ENCODE results near the gene TECTA. TPM values are rescaled to one million over a fixed set of nuclear protein-coding genes. Genes with fewer than 3 reads are reported as not detected.
A peak's percentile ranks its signal among the peaks of the same experiment; 100 is the strongest.

The TECTA gene
- total RNA-seq, 1 donor from 2014 or later: 2.0 TPM

- Mint-ChIP-seq H3K36me3 (ENCODE audit: insufficient read depth) (peaks cover 31% of the 10 kb centered on the region), H3K27ac (no peak overlapping the region), H3K9me3 (ENCODE audit: low read depth) (no peaks in the 10 kb centered on the region)
Observed at GRCh38 chr11:121058941-121059340, 42.1 kb upstream of the TECTA start.

DNA sequence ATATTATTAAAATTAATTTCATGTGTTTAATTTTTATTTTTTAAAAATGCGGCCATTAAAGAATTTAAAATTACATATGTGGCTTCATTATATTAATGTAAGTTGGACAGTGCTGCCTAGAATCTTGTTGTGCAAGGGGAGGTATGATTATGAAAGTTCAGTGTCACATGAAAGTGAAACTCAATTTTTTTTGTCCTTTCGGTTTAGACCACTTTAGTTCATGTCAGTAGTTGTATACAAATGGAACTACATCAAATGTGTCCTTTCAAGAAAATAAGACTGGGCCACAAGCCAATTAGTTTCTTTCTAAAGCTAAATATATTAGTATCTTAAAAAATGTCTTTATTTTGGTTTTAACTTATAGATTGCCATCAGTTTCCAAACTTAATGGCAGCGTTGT lies 41.4 kb upstream of the TECTA start:
- Mint-ChIP-seq H3K36me3 (ENCODE audit: insufficient read depth) (peaks cover 30% of the 10 kb centered on the region), H3K4me3 (ENCODE audit: low read depth) (no peak overlapping the region), H3K27me3 (no peaks in the 10 kb centered on the region), H3K4me1 (ENCODE audit: low read depth) (peaks cover 2% of the 10 kb centered on the region), H3K9me3 (ENCODE audit: low read depth) (no peaks in the 10 kb centered on the region), H3K27ac (no peak overlapping the region)
- TF ChIP-seq, protein P1, sequence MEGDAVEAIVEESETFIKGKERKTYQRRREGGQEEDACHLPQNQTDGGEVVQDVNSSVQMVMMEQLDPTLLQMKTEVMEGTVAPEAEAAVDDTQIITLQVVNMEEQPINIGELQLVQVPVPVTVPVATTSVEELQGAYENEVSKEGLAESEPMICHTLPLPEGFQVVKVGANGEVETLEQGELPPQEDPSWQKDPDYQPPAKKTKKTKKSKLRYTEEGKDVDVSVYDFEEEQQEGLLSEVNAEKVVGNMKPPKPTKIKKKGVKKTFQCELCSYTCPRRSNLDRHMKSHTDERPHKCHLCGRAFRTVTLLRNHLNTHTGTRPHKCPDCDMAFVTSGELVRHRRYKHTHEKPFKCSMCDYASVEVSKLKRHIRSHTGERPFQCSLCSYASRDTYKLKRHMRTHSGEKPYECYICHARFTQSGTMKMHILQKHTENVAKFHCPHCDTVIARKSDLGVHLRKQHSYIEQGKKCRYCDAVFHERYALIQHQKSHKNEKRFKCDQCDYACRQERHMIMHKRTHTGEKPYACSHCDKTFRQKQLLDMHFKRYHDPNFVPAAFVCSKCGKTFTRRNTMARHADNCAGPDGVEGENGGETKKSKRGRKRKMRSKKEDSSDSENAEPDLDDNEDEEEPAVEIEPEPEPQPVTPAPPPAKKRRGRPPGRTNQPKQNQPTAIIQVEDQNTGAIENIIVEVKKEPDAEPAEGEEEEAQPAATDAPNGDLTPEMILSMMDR (IDR thresholded peaks at IDR 0.05; ENCODE audit: unreplicated experiment): no peak
- no peak for DNase-seq (ENCODE audit: low spot score, unreplicated experiment)

More at GRCh38 chr11:121058941-121059340, 42.1 kb upstream of the TECTA start:
- Mint-ChIP-seq H3K4me1 (ENCODE audit: low read depth) (peaks cover 2% of the 10 kb centered on the region), H3K27me3 (no peaks in the 10 kb centered on the region), H3K4me3 (ENCODE audit: low read depth) (no peak overlapping the region)
- no peak for DNase-seq (ENCODE audit: low spot score, unreplicated experiment)
- TF ChIP-seq, protein P1 (IDR thresholded peaks at IDR 0.05; ENCODE audit: unreplicated experiment): no peak

DNA sequence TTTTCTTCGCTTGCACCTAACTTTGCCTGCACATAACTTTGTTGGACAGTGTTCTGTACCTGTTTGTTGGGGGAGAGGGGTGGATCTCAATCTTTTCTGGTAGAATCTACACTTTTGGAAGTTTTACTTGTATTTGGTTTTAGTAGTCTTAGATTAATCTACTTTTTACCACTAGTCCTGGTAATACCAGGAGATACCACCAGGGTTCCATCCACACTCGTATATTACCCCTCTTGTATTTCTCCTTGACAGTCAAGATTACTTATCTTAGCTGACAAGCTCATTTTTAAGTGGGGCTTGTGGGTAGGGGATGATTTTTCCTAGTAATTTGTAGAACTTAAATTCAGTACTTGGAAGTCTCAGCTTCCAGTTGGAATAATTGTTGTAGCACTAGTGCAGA lies 37.3 kb upstream of the TECTA start:
- H3K4me1 Mint-ChIP-seq (ENCODE audit: low read depth): peaks cover 33% of the 10 kb centered on the region
- DNase-seq (ENCODE audit: low spot score, unreplicated experiment): no peak
- H3K4me3 Mint-ChIP-seq (ENCODE audit: low read depth): no peak overlapping the region
- no peak overlapping the region for H3K27ac Mint-ChIP-seq
- H3K36me3 Mint-ChIP-seq (ENCODE audit: insufficient read depth): peaks cover 24% of the 10 kb centered on the region
- no peaks in the 10 kb centered on the region for H3K27me3 Mint-ChIP-seq
- TF ChIP-seq, protein P1 (IDR thresholded peaks at IDR 0.05; ENCODE audit: unreplicated experiment): peak; percentile 41
- peaks cover 2% of the 10 kb centered on the region for H3K9me3 Mint-ChIP-seq (ENCODE audit: low read depth)

GRCh38 chr11:121066623-121067022 lies 34.4 kb upstream of the TECTA start:
- Mint-ChIP-seq H3K36me3 (ENCODE audit: insufficient read depth) (peaks cover 31% of the 10 kb centered on the region), H3K4me3 (ENCODE audit: low read depth) (no peak overlapping the region), H3K9me3 (ENCODE audit: low read depth) (peaks cover 2% of the 10 kb centered on the region), H3K27me3 (no peaks in the 10 kb centered on the region), H3K27ac (peak overlapping the region; percentile 86), H3K4me1 (ENCODE audit: low read depth) (peaks cover 48% of the 10 kb centered on the region)
- no peak for DNase-seq (ENCODE audit: low spot score, unreplicated experiment)
- TF ChIP-seq, protein P1 (IDR thresholded peaks at IDR 0.05; ENCODE audit: unreplicated experiment): no peak

- Mint-ChIP-seq H3K4me1 (ENCODE audit: low read depth) (peaks cover 52% of the 10 kb centered on the region), H3K4me3 (ENCODE audit: low read depth) (no peak overlapping the region), H3K9me3 (ENCODE audit: low read depth) (peaks cover 2% of the 10 kb centered on the region), H3K27me3 (no peaks in the 10 kb centered on the region), H3K36me3 (ENCODE audit: insufficient read depth) (peaks cover 32% of the 10 kb centered on the region), H3K27ac (peak overlapping the region; percentile 17)
- no peak for DNase-seq (ENCODE audit: low spot score, unreplicated experiment)
- TF ChIP-seq, protein P1 (IDR thresholded peaks at IDR 0.05; ENCODE audit: unreplicated experiment): no peak
Observed at GRCh38 chr11:121067026-121067425, 34.0 kb upstream of the TECTA start.

Data from progenitor cell of endocrine pancreas (in vitro differentiated cells).